ENCODE measurements around the gene EFL1.
"Not testable (repeated sequence)": the region's sequence is repeated elsewhere in the genome, so short reads cannot be mapped to it uniquely, and the experiment has no call there.

The EFL1 gene

GRCh38 chr15:82196353-82196752 is 66.2 kb downstream of the EFL1 start:
- no peak for DNase-seq (ENCODE audit: low spot score)

- not testable (repeated sequence) for DNase-seq (ENCODE audit: low spot score)
Measured at GRCh38 chr15:82195818-82196217, 66.7 kb downstream of the EFL1 start.

- DNase-seq (ENCODE audit: low spot score) = not testable (repeated sequence)
Measured at GRCh38 chr15:82194488-82194887, 68.0 kb downstream of the EFL1 start.

GRCh38 chr15:82193435-82193834 is 69.1 kb downstream of the EFL1 start:
- not testable (repeated sequence) for DNase-seq (ENCODE audit: low spot score)

- not testable (repeated sequence) for DNase-seq (ENCODE audit: low spot score)
Measured at GRCh38 chr15:82192394-82192793, 70.1 kb downstream of the EFL1 start.

GRCh38 chr15:82186719-82187406 is 75.7 kb downstream of the EFL1 start:
- DNase-seq (ENCODE audit: low spot score) = no peak

GRCh38 chr15:82186161-82186560 is 76.4 kb downstream of the EFL1 start:
- DNase-seq (ENCODE audit: low spot score) = no peak

- DNase-seq (ENCODE audit: low spot score) = no peak
Measured at GRCh38 chr15:82184776-82185175, 77.8 kb downstream of the EFL1 start.

- no peak for DNase-seq (ENCODE audit: low spot score)
Measured at GRCh38 chr15:82184355-82184754, 78.2 kb downstream of the EFL1 start.

GRCh38 chr15:82183121-82184031 is 79.2 kb downstream of the EFL1 start:
- no peak for DNase-seq (ENCODE audit: low spot score)

- no peak for DNase-seq (ENCODE audit: low spot score)
Measured at GRCh38 chr15:82181371-82181770, 81.2 kb downstream of the EFL1 start.

GRCh38 chr15:82178061-82178460 is 84.5 kb downstream of the EFL1 start:
- no peak for DNase-seq (ENCODE audit: low spot score)

GRCh38 chr15:82177291-82178010 is 85.1 kb downstream of the EFL1 start:
- DNase-seq (ENCODE audit: low spot score) = no peak

GRCh38 chr15:82176542-82176941 is 86.0 kb downstream of the EFL1 start:
- DNase-seq (ENCODE audit: low spot score) = no peak

- no peak for DNase-seq (ENCODE audit: low spot score)
Measured at GRCh38 chr15:82174471-82175235, 87.9 kb downstream of the EFL1 start.

- no peak for DNase-seq (ENCODE audit: low spot score)
Measured at GRCh38 chr15:82173108-82173507, 89.4 kb downstream of the EFL1 start.

GRCh38 chr15:82172506-82172905 is 90.0 kb downstream of the EFL1 start:
- DNase-seq (ENCODE audit: low spot score) = no peak

GRCh38 chr15:82168757-82169156 is 93.8 kb downstream of the EFL1 start:
- DNase-seq (ENCODE audit: low spot score) = no peak

- DNase-seq (ENCODE audit: low spot score) = no peak
Measured at GRCh38 chr15:82168296-82168695, 94.2 kb downstream of the EFL1 start.

GRCh38 chr15:82165948-82166376 is 96.6 kb downstream of the EFL1 start:
- no peak for DNase-seq (ENCODE audit: low spot score)

GRCh38 chr15:82159922-82160321 is 102.6 kb downstream of the EFL1 start:
- DNase-seq (ENCODE audit: low spot score) = no peak

- DNase-seq (ENCODE audit: low spot score) = no peak
Measured at GRCh38 chr15:82158811-82159210, 103.7 kb downstream of the EFL1 start.
